ENCODE results near the gene POGZ. TPM values are rescaled to one million over a fixed set of nuclear protein-coding genes. Genes with fewer than 3 reads are reported as not detected.

POGZ gene
- total RNA-seq (2021; ENCODE audit: unreplicated experiment), result 80.6 TPM
- 32.8 and 39.9 TPM in 2 replicates for polyA plus RNA-seq (2012)
- percentile 91 among the genes with signal in this experiment for Bru-seq, nascent RNA
- percentile 94 among the genes with signal in this experiment for BruChase-seq, experiment 1, labeled RNA remaining after a 6-hour chase
- percentile 95 among the genes with signal in this experiment for BruChase-seq, experiment 2, labeled RNA remaining after a 2-hour chase
- long read RNA-seq, partial matches to known transcripts, result 4 of 37 reads
- long read RNA-seq, other reads (novel, unspliced or antisense), result 33 of 37 reads

GRCh38 chr1:151459331-151460046, at the start of gene POGZ:
Gene POGZ, minus strand, starts transcription at chr1:151459494. Its CDS starts 17,290 bp downstream, at chr1:151442204.
- TF ChIP-seq SP1 (IDR thresholded peaks at IDR 0.05; ENCODE audit: low read depth) (peak; percentile 92), EZH2phosphoT487 (IDR thresholded peaks at IDR 0.05; ENCODE audit: borderline replicate concordance) (no peak), REST (IDR thresholded peaks at IDR 0.05; ENCODE audit: low read depth) (no peak), ZFX (IDR thresholded peaks at IDR 0.05) (peak; percentile 27; the same call in 1 of the 2 replicates), POLR2A (IDR thresholded peaks at IDR 0.05; ENCODE audit: borderline replicate concordance, extremely low read depth, insufficient read depth, insufficient read length) (peak; percentile 12), RAD21 (IDR thresholded peaks at IDR 0.05; ENCODE audit: low read depth) (no peak), JUND (IDR thresholded peaks at IDR 0.05) (0 out of 2 replicates have a peak, but pooled peaks have one; percentile 15), POLR2AphosphoS5 (IDR thresholded peaks at IDR 0.05; ENCODE audit: low read depth, low read length) (peak; percentile 68), ZNF274 (IDR thresholded peaks at IDR 0.05; ENCODE audit: low read depth, low read length) (no peak), SIN3A (IDR thresholded peaks at IDR 0.05; ENCODE audit: low read depth) (no peak), ATF3 (IDR thresholded peaks at IDR 0.05) (no peak), YY1 (IDR thresholded peaks at IDR 0.05; ENCODE audit: extremely low read depth, insufficient replicate concordance, low read depth, low read length) (peak; percentile 50), SRF (IDR thresholded peaks at IDR 0.05; ENCODE audit: low read depth) (0 out of 2 replicates have a peak, but pooled peaks have one; percentile 22), EGR1 (IDR thresholded peaks at IDR 0.05; ENCODE audit: low read depth) (peak; percentile 49; the same call in 1 of the 2 replicates), MAX (IDR thresholded peaks at IDR 0.05) (peak; percentile 69), ELF1 (IDR thresholded peaks at IDR 0.05; ENCODE audit: borderline replicate concordance, low read depth) (peak; percentile 48), TCF7L2 (IDR thresholded peaks at IDR 0.05; ENCODE audit: borderline replicate concordance, extremely low read depth, insufficient read depth, insufficient read length) (no peak), CBX3 (IDR thresholded peaks at IDR 0.05; ENCODE audit: low read depth) (peak; percentile 86)
- H4K20me1 ChIP-seq (ENCODE audit: insufficient read depth), result no peaks in the 10 kb centered on the region
- CTCF ChIA-PET, result interaction anchor here (0.7 kb wide), 1 partner anchor 275 kb away, joined by 3 read pairs; no protein-coding TSS in a partner anchor

More at GRCh38 chr1:151459331-151460046, at the start of gene POGZ:
- intact Hi-C loops (cut with micrococcal nuclease), result loop anchor here (1.0 to 5.0 kb wide), 3 partner anchors 14 to 133 kb away; no protein-coding TSS in a partner anchor
- Histone ChIP-seq H3K36me3 (ENCODE audit: control insufficient read depth in 1 of 2, insufficient read depth in 2 of 2, low read length in 2 of 2) (no peaks in the 10 kb centered on the region), H3K79me2 (ENCODE audit: insufficient read depth, low read length) (peaks cover 38% of the 10 kb centered on the region), H3K27me3 (ENCODE audit: insufficient read depth, low read length) (no peaks in the 10 kb centered on the region), H3K4me3 (replicated peaks in 1 of 2; ENCODE audit: low read depth in 1 of 2, low read length in 2 of 2) (peak within 1 kb of the TSS; percentile 62 to 89), H3K4me1 (ENCODE audit: control insufficient read depth in 1 of 2, insufficient read depth in 2 of 2, low read length in 2 of 2) (peaks cover 10 to 19% of the 10 kb centered on the region in 2 experiments; a peak in 3 of 4 replicates), H3K9me2 (ENCODE audit: insufficient read depth) (no peaks in the 10 kb centered on the region), H3K27ac (ENCODE audit: low read depth, low read length) (peak within 1 kb of the TSS; percentile 73), H3K9me3 (ENCODE audit: control insufficient read depth in 1 of 2, insufficient read depth in 1 of 2, low read depth in 1 of 2, low read length in 2 of 2) (no peaks in the 10 kb centered on the region), H3K4me2 (ENCODE audit: low read length) (peak within 1 kb of the TSS; percentile 93), H3K9ac (ENCODE audit: low read length) (peak within 1 kb of the TSS; percentile 79), H2AFZ (ENCODE audit: low read depth, low read length, poor library complexity, severe bottlenecking) (peak within 1 kb of the TSS; percentile 4)
- peak; percentile 94 for DNase-seq (ENCODE audit: low read depth, low spot score)
- POLR2A ChIA-PET, result interaction anchor here (1.1 to 2.2 kb wide), 2 partner anchors 16 to 80 kb away, joined by 3 to 15 read pairs; partner anchors contain the start of gene TUFT1
- peak; percentile 88 for ATAC-seq
- TSS peak; percentile 92 for BruUV-seq (replicated peaks)
- RAD21 ChIA-PET (ENCODE audit: low non-redundant PET in 1 of 2, low total read pairs in 2 of 2, uncharacterized antibody in 2 of 2, unreplicated experiment in 2 of 2), result interaction anchor here in 1 of 2 experiments (0.8 kb wide), 1 partner anchor 52 kb away, joined by 3 read pairs; the partner anchor contains the start of gene CGN

Data from HCT116 (cell line).